NOMO-1 treated with dmso at 0.1 percent for 144 hours (cell line): Measurements from ENCODE around the gene ADGRD1.
"Not testable (repeated sequence)": the region's sequence is repeated elsewhere in the genome, so short reads cannot be mapped to it uniquely, and the experiment has no call there.

Experiments
- DNase-seq: peaks from one replicate; lab custom pipeline; 2025; ENCODE audit not compliant: unreplicated experiment; lab: John Stamatoyannopoulos, UW

Gene ADGRD1

DNA sequence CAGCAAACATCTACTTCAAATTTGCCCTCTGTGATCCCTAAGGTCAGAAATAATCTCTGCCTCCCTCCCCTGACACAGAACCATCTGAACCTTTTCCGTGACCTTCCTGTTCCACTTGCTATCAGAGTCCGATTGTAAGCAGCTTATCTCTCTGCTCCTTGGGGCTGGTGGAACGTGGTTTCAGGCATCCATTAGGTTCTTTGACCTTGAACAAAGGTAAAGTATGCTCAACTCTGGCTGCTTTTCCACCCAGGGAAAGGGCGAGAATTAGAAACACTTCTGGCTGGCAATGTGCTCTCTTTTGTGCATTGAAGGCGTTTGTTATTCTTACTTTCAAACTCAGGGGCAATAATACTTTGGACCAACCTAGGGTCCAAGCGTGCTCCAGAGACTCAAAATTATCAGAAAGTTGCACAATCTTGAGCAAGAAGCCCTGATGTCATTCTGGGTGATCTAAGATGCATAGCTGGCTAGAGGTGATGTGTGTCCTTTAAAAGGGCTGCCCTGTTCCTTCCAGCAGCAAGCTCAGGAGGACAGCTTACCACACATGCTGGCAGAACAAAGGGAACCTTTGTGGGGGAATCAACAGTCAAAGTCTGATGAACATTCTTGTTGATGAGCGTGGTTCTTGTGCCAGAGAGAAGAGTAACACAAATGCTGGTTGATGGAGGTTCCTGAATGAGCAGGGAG, 29.8 kb downstream of the ADGRD1 start:
- DNase-seq: no peak

GRCh38 chr12:130984183-130985058, 30.7 kb downstream of the ADGRD1 start:
- no peak for DNase-seq

- DNase-seq: no peak
These were observed 33.6 kb downstream of the ADGRD1 start for GRCh38 chr12:130987151-130987931.

DNA sequence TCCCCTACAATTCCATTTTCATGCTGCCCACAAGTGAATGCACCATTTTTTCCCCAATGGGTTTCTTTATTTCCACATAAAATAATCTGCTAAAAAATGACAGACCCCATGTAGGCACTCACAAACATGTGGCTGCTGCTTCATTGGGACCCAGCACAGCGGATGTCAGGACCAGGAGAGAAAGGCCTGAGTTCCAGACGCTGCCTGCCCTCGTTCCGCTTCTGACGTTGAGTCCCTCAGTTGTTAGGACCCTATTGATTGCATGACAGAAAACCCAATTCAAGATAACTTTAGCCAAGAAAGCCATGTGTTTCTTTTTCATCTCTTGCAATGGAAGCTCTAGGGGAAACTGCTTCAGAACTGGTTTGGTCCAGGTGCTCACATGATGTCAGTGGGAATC, 34.6 kb downstream of the ADGRD1 start:
- no peak for DNase-seq

DNA sequence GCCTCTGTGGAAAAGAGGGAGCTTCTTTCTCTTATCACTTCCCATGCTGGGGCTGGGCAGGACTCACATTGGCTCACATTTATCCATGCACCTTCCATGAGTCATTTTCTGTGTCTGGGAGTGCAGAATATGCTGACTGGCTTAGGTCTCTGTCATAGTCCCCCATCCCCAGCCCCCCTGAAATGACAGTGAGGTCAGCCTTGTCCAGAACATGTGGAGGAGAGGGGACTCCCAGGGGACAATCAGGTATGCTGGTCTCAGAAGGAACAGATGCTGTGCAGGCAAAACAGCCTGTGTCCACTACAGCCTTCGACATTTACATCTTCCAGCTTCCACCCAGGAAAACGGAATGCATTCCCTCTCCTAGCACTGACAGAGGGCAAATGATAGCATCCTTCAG, 35.0 kb downstream of the ADGRD1 start:
- DNase-seq: no peak

DNA sequence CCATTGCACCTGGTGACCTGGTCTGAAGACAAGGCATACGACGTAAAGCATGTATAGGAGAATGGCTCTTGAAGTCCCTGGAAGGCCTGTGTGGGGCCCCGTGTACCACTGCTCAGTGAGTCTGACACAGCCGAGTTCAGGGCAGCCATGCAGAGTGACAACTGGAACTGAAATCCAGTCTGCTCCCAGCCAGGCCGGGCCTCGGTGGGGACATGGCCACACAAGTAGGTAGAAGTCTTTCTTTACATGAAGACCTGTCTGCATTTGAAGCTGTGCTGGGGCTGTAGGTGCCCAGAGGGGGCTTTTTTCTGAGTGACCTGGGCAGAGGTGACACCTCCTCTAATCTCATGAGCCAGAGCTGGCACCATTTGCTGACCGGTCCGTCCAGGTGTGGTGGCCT, 35.7 kb downstream of the ADGRD1 start:
- no peak for DNase-seq

DNA sequence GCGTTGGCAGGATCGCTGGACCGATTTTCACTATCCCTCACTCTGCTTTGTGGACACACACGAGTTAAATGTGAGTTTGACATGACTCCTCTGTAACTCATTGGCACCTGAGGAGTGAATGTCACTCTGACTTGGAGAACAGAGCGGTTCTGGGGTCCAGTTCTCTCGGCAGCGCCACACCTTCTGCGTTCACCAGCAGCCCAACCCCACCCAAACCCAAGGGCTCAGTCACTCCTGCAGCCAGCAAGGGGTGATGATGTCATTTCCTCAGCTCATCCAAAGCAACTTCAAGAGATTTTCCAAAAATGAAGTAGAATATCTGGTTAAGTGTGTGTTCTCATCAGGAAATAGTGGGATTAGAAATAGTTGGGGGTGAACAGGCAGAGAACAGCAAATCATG, 36.3 kb downstream of the ADGRD1 start:
- no peak for DNase-seq

GRCh38 chr12:130992448-130992847, 38.7 kb downstream of the ADGRD1 start:
- DNase-seq: no peak

DNA sequence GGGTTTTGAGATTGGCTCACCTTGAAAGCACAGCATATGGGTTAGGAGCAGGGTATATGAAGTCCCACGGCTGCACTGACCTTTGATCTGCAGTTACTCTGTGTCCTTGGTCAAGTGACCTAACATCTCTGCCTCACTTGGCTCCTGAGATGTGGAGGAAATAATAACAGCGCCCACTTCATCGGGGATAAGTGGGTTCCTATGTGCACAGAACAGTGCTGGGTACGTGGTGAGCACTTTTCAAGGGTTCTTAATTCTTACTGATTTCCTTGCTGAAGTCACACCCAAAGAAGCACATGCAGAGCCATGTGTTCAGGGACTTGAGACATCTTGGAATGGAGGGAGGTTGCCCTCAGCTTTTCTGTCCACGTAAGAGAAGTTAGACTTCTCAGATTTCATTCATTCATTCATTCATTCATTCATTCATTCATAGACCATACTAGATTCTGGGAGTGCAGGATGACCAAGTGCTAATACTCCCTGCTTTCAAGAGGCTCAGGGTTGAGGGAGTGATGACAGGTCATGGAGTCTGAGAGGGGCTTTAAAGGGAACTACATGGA, 39.4 kb downstream of the ADGRD1 start:
- no peak for DNase-seq

DNA sequence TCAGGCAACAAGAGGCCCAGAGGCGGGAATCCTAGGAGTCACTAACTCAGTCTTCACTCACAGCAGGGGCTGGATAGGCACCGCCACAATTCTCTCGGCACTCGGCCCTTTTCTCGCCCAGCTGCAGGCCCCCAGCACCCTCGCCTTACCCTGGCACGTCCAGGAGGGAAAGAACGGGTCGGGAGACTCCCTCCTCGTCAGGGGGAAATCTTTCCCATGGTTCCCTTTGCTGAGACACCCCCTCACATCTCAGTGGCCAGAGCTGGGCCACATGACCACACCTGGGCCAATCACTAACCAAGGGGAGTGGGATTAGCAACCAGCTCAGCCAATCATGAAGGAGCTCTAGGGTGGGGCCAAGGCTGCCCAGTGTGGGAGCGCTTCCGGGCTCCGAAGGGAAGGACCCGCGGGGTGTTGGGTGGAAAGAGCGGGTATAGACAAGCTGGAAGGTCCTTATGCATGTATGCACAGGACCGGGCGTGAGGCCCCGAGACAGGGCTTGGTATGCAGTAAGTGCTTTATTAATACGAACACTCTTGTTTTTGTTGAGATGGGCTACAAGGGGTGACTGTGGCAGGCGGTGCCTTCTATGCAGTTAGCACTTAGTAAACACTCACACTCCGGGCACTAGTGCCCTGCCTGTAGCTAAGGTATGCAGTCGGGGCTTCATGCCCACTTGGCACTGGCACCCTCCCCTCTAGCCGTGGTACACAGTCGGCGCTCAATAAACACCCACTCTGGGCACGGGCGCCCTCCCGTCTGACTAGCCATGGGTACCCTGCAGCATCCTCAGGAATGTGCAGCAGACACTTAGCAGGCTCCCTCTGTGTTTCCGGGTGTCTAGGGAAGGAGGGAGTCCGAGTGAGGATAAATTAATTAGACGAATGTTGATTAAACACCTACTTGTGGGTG, 40.3 kb downstream of the ADGRD1 start:
- no peak for DNase-seq

- DNase-seq: no peak
These were observed 41.2 kb downstream of the ADGRD1 start for GRCh38 chr12:130994821-130995375.

DNA sequence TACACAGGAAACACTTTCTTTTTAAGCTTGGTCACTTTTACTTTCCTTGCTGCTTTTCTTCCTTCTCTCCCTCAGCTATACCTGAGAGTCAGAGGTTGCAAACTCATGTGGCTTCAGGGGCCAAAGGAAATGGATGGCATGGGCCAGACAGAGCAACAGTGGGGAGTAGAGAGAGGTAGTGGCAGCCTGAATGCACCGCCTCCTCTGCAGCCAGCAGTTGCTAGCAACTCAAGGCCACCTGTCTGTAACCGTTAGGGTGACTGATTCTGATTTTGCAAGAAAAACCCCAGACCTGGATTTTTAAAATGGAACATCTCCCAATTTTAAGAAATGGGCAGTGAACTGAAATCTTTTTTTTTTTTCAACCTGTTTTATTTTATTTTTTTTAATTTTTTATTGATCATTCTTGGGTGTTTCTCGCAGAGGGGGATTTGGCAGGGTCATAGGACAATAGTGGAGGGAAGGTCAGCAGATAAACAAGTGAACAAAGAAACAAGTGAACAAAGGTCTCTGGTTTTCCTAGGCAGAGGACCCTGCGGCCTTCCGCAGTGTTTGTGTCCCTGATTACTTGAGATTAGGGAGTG, 41.8 kb downstream of the ADGRD1 start:
- not testable (repeated sequence) for DNase-seq

- no peak for DNase-seq
These were observed 44.4 kb downstream of the ADGRD1 start for GRCh38 chr12:130998136-130998535.

GRCh38 chr12:131000000-131000486, 46.3 kb downstream of the ADGRD1 start:
- no peak for DNase-seq

DNA sequence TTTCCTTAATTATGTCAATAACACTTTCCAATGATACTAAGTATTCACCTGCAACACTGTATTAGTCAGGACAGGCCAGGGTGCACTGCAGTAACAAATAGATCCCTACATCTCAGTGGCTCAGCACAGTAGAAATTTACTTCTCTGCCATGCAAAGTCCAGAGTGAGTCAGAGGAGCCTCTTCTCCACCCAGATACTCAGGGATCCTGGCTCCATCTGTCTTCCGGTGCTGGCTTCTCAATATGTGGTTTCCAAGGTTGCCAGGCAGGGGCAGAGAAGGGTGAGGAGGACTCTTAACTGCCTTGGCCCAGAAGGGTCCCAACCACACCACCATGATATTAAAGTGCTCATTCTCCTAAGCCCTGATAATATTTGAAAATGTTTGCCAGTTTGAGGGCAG, 47.8 kb downstream of the ADGRD1 start:
- DNase-seq: no peak

DNA sequence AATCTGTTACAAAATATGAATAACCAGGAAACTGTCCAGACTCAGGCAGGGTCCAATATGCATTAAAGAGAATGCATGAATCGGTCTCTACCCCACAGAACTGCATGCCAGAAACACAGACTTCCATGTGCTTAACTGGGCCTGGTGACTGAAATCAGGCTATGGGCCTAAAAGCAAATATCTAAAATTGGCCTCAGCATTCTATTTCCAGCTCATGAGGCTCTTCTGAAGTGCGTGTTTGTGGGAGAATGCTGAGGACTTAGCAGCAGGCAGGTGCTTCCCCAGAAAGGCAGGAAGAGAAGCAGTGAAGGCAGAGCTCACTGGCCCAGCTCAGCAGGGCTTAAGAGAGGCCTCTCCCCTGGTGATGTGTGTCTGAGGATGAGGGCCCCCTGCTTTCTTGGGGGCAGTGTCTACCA, 48.5 kb downstream of the ADGRD1 start:
- DNase-seq: no peak

- no peak for DNase-seq
These were observed 49.5 kb downstream of the ADGRD1 start for GRCh38 chr12:131003036-131003715.

- DNase-seq: no peak
These were observed 50.0 kb downstream of the ADGRD1 start for GRCh38 chr12:131003716-131004045.

DNA sequence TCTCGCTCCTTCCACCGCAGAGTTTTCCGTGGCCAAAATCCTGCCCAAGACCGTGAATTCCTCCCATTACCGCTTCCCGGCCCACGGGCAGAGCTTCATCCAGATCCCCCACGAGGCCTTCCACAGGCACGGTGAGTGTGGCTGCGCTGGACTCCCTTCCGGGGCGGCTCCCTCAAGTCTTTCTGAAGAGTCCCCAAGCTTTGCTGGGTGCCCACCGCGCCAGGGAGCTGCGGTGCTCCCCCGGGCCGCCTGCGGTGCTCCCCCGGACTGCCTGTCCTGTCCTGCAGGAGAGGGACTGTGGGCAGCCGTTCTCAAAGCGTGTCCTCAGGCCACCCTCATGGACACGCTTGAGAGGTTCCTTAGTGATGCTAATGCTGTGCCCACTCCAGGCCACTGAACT, 50.5 kb downstream of the ADGRD1 start:
- DNase-seq: no peak
